DMS153 (cell line): ENCODE data around the gene GPR89B.
A peak's percentile ranks its signal among the peaks of the same experiment; 100 is the strongest.
"Not testable (repeated sequence)": the region's sequence is repeated elsewhere in the genome, so short reads cannot be mapped to it uniquely, and the experiment has no call there.

Experiments used
- DNase-seq: peaks from one replicate; lab custom pipeline; 2025; lab: John Stamatoyannopoulos, UW

GPR89B gene

DNA sequence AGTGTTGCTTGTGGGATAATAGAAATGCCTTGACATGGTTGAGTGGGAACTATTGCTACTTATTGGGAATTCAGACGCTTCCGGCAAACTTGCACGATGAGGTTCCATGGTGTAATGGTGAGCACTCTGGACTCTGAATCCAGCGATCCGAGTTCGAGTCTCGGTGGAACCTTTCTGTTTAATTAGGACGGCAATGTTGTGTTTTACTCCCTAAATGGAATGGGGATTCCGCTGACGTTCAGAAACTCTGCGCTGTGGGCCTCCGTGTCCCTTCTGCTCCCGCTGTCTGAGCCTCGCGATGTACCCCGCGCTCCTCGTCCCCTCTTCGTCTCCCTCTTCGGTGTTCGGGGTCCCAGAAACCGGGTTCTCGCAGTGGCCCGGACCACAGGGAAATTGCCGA, 104.5 kb downstream of the GPR89B start:
- not testable (repeated sequence) for DNase-seq

DNA sequence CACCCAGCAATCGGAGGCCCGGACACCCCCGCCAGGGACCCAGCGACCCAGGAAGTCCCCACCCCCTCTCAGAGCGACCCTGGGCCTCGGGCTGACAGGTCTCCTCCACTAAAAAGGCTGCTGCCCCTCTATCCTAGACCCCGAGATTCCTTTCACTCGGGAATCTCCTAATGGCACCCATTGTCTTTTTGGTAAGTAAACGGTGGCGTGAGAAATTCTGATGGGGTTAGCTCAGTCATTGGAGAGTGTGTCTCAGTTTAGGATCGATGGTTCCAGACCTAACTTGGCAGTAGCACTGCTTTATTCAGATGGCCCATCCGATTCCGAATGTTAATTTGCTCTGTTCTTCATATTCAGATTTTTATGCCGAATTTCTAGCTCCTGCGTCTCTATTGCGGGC, 104.9 kb downstream of the GPR89B start:
- not testable (repeated sequence) for DNase-seq

DNA sequence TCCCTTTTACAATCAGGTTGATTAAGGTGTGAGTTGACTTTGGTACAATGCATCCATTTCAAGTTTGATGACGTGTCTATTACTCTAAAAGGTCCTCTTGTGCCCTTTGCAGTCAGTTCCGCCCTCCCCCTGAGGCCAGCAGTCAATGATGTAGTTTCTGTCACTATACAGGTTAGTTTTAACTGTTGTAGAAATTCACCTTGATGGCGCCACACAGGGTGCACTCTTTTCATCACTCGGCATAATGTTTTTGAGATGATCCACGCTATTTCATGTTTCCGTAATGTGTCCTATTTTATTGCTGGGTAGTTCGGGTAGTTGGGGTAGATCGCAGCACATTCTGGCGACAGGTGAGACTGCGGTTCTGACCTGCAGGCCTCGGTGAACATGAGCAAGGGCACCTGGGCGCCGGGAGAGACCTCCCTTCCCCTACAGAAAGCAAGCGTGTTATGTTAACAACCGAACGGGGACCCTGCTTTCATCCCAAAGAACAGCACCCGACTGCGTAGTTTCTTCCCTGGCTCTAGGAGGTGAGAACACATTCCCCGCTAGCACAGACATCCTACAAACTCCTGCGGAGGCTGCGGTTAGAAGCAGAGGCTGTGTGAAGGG, 109.7 kb downstream of the GPR89B start:
- DNase-seq: not testable (repeated sequence)

DNA sequence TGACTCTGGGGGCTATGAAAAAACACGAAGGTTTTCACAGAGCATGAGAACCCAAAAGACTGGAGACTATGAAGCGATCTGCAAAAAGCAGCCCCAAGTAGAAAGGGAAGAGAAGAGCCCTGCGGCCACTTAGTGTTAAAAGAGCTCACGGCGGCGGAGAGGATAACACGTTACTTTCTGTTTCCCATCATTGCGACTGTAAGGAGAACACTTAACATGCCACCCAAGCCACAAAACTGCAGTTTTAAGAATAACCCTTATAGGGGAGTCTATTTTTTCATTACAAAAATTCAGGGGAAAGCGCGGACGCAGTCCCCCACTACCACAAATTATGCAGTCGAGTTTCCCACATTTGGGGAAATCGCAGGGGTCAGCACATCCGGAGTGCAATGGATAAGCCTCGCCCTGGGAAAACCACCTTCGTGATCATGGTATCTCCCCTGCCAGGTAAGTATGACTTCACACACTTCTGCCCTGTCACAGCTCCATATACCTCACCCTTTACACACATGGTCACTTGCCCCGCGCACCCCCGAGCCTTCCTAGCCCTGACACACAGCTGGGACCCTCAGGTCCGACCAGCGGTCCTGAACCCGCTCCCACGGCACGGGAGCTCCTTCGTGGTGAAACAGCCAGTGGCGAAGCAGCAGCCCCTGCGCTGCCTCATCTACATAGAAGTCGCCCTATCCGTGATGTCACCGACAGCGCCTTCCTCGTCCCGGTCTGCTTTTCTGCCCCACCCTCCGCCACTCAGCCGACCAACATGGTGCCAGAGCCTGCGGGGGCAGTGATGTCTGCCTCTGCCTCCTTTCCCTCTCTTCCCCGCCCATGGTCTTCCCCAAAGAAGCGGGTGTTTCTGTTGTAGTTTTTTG, 110.5 kb downstream of the GPR89B start:
- peak; percentile 95 for DNase-seq
